Suprapubic skin (tissue), 4 donors: ENCODE measurements around the gene VWA3B. TPM values are rescaled to one million over a fixed set of nuclear protein-coding genes. Genes with fewer than 3 reads are reported as not detected.

Experiments used
- DNase-seq, 2 donors: peaks; one replicate each; pipeline ENCODE4 v3.0.0-alpha.2; 2019; ENCODE audit warnings: low spot score in 2 of 2
- H3K27ac ChIP-seq: fragments of 200-600 bp; sonication (generic); one replicate; pipeline ENCODE4 v1.5.1; 2019
- H3K27me3 ChIP-seq: fragments of 200-600 bp; sonication (generic); one replicate; pipeline ENCODE4 v1.5.1; 2019
- H3K36me3 ChIP-seq: fragments of 200-600 bp; sonication (generic); one replicate; pipeline ENCODE4 v1.5.1; 2019
- H3K4me1 ChIP-seq: fragments of 200-600 bp; sonication (generic); one replicate; pipeline ENCODE4 v1.5.1; 2019
- H3K4me3 ChIP-seq: fragments of 200-600 bp; sonication (generic); one replicate; pipeline ENCODE4 v1.5.1; 2019; ENCODE audit warnings: mild to moderate bottlenecking
- H3K9me3 ChIP-seq: fragments of 200-600 bp; sonication (generic); one replicate; pipeline ENCODE4 v1.5.1; 2019
- CTCF ChIP-seq, 2 donors: fragments of 200-600 bp in 1 of 2; fragments of 450-650 bp in 1 of 2; sonication (generic) in 1 of 2; IDR thresholded peaks; one replicate each; pipeline ENCODE4 v1.5.1; 2016 to 2019; ENCODE audit warnings: antibody characterized with exemption in 2 of 2, mild to moderate bottlenecking in 1 of 2, moderate library complexity in 1 of 2
- EP300 ChIP-seq: sonication (generic); formaldehyde crosslinking; IDR thresholded peaks from one replicate; pipeline ENCODE4 v1.6.1; 2017; ENCODE audit warnings: antibody characterized with exemption
- POLR2A ChIP-seq, 2 donors: fragments of 450-650 bp; IDR thresholded peaks; one replicate each; pipeline ENCODE4 v1.6.1; 2017; ENCODE audit warnings: antibody characterized with exemption in 2 of 2, mild to moderate bottlenecking in 2 of 2, moderate library complexity in 2 of 2
- POLR2AphosphoS5 ChIP-seq, 3 donors: sonication (generic); formaldehyde crosslinking; IDR thresholded peaks; one replicate each; pipeline ENCODE4 v1.6.1; 2017; ENCODE audit warnings: antibody characterized with exemption in 3 of 3
- WGBS: methylation state at CpG from one replicate; pipeline ENCODE4 v1.1.5; 2018; 5-methylcytosine and 5-hydroxymethylcytosine counted together
- total RNA-seq, 4 donors: library from RNA; depleted of rRNA; stranded (reverse); fragments of >200 nt; gene quantifications; one replicate each; pipeline ENCODE4 v1.1.0, GENCODE V29; 2016

The VWA3B gene
- total RNA-seq, 4 donors from 2014 or later, result not detected

GRCh38 chr2:98060277-98060676, 26.7 kb upstream of the VWA3B start:
- Histone ChIP-seq H3K36me3 (no peaks in the 10 kb centered on the region), H3K4me1 (no peaks in the 10 kb centered on the region), H3K27ac (no peak overlapping the region), H3K9me3 (no peaks in the 10 kb centered on the region), H3K4me3 (no peak overlapping the region), H3K27me3 (no peaks in the 10 kb centered on the region)
- WGBS, result 93% methylated on average over 6 of the region's 6 CpGs
- no peak for DNase-seq
- TF ChIP-seq POLR2A (IDR thresholded peaks at IDR 0.05) (no peak), POLR2AphosphoS5 (IDR thresholded peaks at IDR 0.05) (no peak), EP300 (no peak), CTCF (IDR thresholded peaks at IDR 0.05) (no peak)

DNA sequence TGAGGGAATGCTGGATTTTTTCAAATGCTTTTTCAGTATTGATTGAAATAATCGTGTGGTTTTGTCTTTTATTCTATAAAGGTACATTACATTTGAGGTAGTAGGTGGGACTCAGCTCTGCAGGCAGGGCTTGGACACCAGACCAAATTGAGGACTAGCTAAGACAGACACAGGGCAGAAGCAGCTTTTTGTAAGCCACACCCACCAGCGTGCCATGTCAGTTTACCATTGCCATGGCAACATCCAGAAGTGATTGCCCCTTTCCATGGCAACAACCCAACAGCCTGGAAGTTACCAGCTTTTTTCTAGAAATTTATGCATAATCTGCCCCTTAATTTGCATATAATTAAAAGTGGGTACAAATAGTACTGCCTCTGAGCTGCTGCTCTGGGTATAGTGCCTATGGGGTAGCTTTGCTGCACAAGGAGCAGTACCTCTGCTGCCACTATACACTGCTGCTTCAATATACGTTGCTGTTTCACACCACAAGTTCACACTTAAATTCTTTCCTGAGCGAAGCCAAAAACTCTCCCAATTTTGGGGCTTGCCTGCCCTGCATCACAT, 23.6 kb upstream of the VWA3B start:
- TF ChIP-seq CTCF (IDR thresholded peaks at IDR 0.05), result no peak
- TF ChIP-seq POLR2A (IDR thresholded peaks at IDR 0.05), result no peak
- no peak for TF ChIP-seq POLR2AphosphoS5 (IDR thresholded peaks at IDR 0.05)
- no peak for TF ChIP-seq EP300
- H3K4me1 ChIP-seq, result no peaks in the 10 kb centered on the region
- H3K27ac ChIP-seq, result no peak overlapping the region
- no peak for DNase-seq
- no peak overlapping the region for H3K4me3 ChIP-seq
- WGBS, result 61% methylated on average over 4 of the region's 4 CpGs
- H3K27me3 ChIP-seq, result no peaks in the 10 kb centered on the region
- no peaks in the 10 kb centered on the region for H3K9me3 ChIP-seq
- H3K36me3 ChIP-seq, result no peaks in the 10 kb centered on the region

DNA sequence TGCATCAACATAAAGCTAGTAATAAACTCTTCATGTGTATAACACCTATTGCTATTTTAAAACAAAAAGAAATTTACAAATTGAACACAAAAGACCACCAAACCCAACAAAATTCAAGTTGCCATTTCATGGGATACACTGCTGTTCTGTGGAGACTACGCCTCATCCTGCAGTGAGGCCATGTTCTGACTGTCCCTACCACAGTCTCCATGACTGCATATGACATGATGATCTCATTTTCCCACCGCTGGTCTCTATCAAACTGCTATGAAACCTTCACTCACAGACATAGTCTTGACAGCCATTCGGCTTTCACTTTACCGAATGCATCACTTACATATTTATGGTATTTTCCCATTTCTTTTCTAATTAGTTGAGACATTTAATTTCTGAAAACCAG, 21.2 kb upstream of the VWA3B start:
- 89% methylated on average over 4 of the region's 4 CpGs for WGBS
- Histone ChIP-seq H3K4me1 (no peaks in the 10 kb centered on the region), H3K27ac (no peak overlapping the region), H3K4me3 (no peak overlapping the region), H3K9me3 (no peaks in the 10 kb centered on the region), H3K36me3 (no peaks in the 10 kb centered on the region), H3K27me3 (peaks cover 2% of the 10 kb centered on the region)
- TF ChIP-seq EP300 (no peak), POLR2A (IDR thresholded peaks at IDR 0.05) (no peak), POLR2AphosphoS5 (IDR thresholded peaks at IDR 0.05) (no peak), CTCF (IDR thresholded peaks at IDR 0.05) (no peak)
- no peak for DNase-seq

DNA sequence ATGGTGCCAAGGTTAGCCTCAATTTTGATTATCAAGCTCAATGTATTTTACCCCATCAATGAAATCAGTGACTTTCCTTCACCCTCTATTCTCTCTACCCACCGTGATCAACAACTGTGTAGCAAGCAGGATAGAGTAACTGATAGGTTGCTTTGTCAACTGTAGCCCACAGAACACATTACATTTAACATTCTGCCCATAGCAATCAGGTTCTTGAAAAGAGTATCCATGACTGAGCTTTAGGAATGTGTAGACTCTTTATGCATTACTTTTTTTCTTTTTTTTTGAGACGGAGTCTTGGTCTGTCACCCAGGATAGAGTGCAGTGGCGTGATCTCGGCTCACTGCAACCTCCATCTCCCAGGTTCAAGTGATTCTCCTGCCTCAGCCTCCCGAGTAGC, 19.8 kb upstream of the VWA3B start:
- Histone ChIP-seq H3K4me3 (no peak overlapping the region), H3K27ac (no peak overlapping the region), H3K36me3 (no peaks in the 10 kb centered on the region), H3K4me1 (no peaks in the 10 kb centered on the region), H3K9me3 (no peaks in the 10 kb centered on the region), H3K27me3 (peaks cover 2% of the 10 kb centered on the region)
- 96% methylated on average over 5 of the region's 5 CpGs for WGBS
- no peak for DNase-seq
- TF ChIP-seq CTCF (IDR thresholded peaks at IDR 0.05) (no peak), EP300 (no peak), POLR2AphosphoS5 (IDR thresholded peaks at IDR 0.05) (no peak), POLR2A (IDR thresholded peaks at IDR 0.05) (no peak)

- 67% methylated on average over 11 of the region's 11 CpGs for WGBS
- no peak for TF ChIP-seq POLR2A (IDR thresholded peaks at IDR 0.05)
- TF ChIP-seq POLR2AphosphoS5 (IDR thresholded peaks at IDR 0.05), result no peak
- TF ChIP-seq CTCF (IDR thresholded peaks at IDR 0.05), result no peak
- no peak for TF ChIP-seq EP300
- peaks cover 2% of the 10 kb centered on the region for H3K27me3 ChIP-seq
- no peaks in the 10 kb centered on the region for H3K36me3 ChIP-seq
- no peaks in the 10 kb centered on the region for H3K4me1 ChIP-seq
- H3K4me3 ChIP-seq, result no peak overlapping the region
- DNase-seq, result no peak
- no peak overlapping the region for H3K27ac ChIP-seq
- H3K9me3 ChIP-seq, result no peaks in the 10 kb centered on the region
Observed at GRCh38 chr2:98070081-98070480, 16.9 kb upstream of the VWA3B start.
